ENCODE measurements around the gene MAN2C1.
"Not testable (repeated sequence)": the region's sequence is repeated elsewhere in the genome, so short reads cannot be mapped to it uniquely, and the experiment has no call there.

MAN2C1 gene

GRCh38 chr15:75360856-75361255 lies 7.6 kb downstream of the MAN2C1 start:
- no peak for DNase-seq

DNA sequence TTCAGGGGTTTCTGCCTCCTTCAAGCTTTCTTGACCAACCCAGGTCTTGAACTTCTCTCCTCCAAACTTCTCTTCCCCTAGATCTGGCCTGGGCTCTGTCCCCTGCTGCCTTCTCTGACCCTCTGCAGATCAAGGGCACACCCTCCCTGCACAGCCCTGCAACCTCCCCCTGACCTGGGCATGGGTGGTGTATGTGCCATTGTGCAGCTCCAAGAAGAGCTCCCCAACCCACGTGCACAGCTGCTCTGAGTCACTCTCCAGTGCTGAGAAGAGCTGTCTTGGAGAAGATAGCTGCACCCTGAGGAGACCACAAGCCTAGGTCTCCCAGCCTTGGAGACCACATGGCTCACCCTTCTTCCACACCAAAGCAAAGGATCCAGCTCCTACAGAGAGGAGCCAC lies 8.0 kb downstream of the MAN2C1 start:
- no peak for DNase-seq

DNA sequence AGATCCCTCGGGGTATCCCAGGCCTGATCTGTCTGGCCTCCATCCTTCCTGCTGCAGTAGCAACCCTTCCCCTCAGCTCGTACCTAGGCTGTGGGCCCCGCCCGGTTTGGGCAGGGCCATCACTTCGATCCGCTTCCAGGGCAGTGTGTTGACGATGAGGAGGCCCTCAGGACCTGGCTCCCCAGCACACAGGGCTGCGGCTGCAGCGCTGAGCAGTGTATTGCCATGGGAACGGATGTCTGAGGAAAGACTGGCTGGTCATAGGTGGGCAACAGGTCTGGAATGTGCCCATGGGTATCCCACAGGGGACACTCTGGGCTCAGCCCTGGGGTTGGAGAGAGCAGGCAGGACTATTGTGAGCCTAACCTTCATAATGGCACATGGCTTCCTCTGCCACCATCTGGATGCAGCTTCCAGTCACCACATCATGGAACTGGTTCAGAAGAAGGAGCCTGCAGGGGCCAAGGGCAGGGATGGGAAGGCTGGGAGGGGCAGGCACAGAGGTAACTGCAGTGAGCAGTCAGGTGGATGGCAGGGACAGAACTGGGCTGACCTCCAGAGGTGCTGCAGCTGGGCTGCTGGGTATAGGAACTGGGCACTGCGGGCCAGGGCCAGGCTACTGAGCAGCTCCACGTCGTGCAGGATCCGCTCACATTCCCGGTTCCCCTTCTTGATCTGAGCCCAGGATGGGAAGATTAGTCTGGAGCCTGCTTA lies 8.7 kb downstream of the MAN2C1 start:
- DNase-seq, result no peak

DNA sequence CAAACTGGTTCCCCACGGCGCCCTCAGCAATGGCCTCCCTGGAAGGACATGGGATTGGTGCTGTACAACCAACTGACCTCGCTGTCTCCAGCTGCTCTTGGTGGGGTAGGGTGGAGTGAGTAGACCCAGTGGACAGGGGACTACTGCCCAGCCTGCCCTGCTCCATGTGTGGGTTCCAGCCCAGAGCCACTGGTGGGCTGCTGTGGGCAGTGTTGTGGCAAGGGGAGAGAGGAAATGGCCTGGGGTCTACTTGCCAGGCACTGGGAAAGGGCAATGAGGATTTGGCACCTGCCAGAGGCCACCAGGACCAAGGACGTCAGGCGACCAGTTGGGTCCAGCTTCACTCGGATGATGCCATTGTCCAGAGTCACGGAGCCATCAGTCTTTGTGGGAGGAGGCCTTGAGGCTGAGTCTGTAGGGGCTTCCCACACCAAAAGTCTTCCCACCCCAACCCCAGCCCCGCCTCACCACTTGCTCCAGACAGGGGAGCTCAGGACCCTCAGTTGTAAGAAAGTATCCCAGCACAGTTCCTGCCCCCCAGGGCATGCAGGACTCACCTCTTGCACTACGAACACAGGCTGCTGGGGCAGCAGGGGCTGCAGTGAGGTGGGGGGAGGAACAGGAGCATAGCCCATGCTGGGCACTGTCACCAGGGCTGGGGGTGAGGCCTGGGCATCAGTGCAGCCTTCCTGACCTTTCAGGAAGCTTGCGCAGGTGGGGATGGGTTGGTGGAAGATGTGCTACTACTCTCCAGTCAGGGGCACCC lies 9.5 kb downstream of the MAN2C1 start:
- DNase-seq, result no peak

GRCh38 chr15:75357976-75358673 lies 10.3 kb downstream of the MAN2C1 start:
- no peak for DNase-seq

DNA sequence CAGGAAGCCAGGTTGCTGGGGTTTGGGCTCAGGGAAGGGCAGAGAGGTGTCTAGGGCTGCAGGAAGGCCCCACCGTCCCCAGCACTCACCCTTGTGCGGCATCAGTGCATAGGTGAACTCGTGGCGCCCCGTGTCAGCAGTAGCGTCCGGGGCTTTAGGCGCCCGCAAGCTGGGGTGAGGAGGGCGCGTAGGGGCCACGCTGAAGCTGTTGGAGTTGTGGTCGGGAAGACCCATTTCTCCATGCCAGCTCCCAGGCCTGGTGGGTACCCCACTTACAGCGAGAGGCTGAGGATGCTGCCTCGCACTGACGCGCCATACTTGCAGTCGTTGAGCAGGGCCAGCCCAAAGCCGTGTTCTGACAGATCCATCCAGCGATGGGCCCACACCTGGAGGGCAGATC lies 11.9 kb downstream of the MAN2C1 start:
- DNase-seq, result no peak

DNA sequence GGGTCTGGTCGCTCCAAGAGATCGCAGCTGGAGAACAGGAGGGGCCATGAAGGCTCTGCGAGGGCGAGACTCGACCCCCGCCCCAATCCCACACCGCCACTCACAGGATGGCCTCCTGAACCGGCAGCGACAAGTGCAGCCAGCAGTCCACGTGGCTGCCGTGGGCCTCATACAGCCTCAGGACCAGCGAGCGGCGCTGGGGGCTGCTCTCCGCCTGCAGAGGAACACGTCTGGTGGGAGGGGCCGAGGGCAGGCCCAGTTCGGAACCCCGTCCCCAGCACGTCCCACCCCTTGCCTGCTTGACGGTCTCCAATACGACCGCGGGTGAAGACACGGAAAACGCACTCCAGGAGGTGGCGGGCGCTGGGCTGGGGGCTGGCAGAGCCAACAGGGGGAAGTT lies 12.4 kb downstream of the MAN2C1 start:
- DNase-seq, result no peak

- no peak for DNase-seq
These were observed 13.0 kb downstream of the MAN2C1 start for GRCh38 chr15:75355369-75355768.

DNA sequence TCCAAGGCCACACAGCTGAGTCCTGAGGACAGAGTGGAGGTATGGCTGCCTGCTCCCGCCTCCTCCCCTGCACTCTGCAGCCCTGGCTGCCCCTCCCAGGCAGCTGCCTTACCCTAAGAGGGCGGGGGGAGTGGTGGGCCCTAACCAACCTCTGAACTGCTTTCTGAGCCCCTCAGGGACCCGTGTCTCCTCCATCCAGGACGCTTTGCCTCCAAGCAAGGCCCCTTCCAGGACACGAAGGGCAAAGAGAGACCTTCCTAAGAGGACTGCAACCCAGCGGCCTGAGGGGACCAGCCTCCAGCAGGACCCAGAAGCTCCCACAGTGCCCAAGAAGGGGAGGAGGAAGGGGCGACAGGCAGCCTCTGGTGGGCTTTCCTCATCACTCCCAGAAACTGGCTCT lies 14.0 kb downstream of the MAN2C1 start:
- no peak for DNase-seq

DNA sequence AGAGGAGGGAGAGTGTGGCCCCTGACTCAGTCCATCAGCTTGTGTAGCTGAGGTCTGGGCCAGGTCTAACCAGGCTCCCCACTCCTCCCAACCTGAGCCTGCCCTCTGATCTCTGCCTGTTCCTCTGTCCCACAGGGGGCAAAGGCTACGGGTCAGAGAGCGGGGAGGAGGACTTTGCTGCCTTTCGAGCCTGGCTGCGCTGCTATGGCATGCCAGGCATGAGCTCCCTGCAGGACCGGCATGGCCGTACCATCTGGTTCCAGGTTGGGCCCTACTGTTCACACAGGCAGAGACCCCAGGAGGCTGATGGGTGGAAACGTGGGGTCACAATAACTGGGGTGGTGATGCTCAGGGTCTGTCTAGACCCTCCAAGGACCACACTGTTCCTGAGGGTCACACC lies 14.8 kb downstream of the MAN2C1 start:
- DNase-seq, result no peak

- DNase-seq, result no peak
These were observed 16.0 kb downstream of the MAN2C1 start for GRCh38 chr15:75352186-75353080.

DNA sequence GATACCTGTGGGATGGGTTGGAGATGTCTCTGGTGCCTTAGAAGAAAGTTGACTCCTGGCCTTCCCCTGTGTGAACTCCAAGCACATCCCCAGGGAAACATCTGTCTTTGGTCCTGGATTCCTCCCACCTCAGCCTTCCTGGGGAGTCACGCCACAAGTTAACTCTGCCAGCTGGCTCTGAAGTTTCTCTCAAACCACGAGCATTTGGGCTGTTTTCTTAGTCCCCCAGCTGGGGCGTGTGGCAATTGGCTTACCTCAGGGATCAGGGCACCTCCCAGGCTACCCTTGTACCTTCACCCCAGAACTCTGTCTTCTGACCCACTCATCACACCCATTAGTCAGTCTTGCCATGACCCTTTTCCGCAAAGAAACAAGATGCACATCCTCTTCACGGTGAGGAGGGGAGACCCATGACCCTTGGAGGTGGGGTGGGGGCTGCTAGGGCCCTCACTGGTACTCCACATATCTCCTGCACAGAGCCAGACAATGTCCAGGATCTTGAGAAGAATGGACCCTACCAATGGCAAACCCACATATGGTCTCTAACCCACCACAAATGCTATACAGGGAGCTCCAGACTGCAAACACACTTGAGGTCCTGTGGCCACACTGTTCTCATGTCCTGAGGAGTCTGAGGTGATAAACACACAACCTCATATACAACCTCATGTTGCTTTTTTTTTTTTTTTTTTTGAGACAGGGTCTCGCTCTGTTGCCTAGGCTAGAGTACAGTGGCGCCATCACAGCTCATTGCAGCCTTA lies 17.6 kb downstream of the MAN2C1 start:
- no peak for DNase-seq

GRCh38 chr15:75349851-75350588 lies 18.4 kb downstream of the MAN2C1 start:
- DNase-seq, result peak; percentile 88

- DNase-seq, result not testable (repeated sequence)
These were observed 19.1 kb downstream of the MAN2C1 start for GRCh38 chr15:75349351-75349669.

DNA sequence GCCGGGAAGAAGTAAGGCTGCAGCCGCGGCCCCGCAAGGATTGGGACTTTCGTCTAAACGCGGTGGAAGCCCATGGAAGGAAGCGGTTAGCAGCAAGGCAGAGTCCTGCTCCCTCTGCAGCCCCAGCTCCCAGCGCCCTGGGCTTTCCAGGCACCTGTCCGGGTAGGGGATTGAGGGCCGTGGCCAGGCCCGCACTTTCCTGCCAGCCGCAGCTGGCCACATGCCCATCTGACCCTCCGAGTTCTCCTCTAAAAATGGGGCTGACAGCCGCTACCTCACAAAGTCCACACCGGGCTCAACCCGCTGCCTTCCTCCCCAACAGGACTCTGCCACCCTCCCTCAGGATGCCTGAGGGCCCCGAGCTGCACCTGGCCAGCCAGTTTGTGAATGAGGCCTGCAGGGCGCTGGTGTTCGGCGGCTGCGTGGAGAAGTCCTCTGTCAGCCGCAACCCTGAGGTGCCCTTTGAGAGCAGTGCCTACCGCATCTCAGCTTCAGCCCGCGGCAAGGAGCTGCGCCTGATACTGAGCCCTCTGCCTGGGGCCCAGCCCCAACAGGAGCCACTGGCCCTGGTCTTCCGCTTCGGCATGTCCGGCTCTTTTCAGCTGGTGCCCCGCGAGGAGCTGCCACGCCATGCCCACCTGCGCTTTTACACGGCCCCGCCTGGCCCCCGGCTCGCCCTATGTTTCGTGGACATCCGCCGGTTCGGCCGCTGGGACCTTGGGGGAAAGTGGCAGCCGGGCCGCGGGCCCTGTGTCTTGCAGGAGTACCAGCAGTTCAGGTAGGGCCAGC lies 19.7 kb downstream of the MAN2C1 start:
- no peak for DNase-seq

DNA sequence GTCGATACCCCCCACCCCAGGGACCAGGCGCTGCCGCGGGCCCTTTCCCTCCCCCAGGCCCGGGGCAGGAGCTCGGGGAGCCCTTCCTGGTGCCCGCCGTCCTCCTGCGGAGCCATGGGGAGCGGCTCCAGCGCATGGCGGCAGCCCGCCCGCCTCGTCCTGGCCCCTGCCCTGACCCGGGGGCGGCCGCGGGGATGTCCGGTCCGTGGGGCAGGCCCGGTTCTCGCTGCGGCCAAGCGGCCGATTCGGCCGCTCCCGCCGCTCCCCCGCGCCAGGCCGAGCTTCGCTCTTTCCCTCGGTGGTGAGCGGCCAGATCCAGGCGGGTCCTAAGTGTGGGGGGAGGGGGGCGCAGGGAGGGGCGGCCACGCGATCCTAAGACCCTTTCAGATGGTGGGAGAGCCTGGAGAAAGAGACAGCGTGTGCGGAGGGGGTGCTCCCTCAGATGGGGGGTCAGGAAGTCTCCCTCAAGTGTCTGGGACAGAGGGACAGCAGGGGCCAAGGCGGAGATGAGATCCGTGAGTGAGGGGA lies 20.3 kb downstream of the MAN2C1 start:
- DNase-seq, result no peak

GRCh38 chr15:75347222-75348033 lies 21.0 kb downstream of the MAN2C1 start:
- peak; percentile 54 for DNase-seq

DNA sequence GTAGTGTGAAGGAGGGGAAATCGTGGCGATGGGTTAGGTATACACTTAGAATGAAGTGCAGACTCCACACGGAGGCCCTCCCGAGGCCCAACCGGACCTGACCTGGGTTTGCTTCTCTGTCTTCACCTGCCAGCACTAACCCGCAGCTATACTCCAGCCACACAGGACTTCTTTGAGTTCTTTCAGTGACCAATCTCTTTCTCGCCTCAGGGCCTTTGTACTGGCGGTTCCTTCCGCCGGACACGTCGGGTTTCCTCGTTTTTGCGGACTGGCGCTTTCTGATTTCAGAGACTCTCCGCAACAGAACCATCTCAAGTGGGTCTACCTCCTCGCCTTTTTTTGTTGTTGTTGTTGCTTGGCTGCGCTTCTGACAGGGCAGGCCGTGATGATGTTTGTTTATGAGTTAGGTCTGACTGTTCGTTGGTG lies 21.6 kb downstream of the MAN2C1 start, which contains the start of gene NEIL1:
Gene NEIL1 (plus strand): TSS at position 244 of the 426 bp plus-strand sequence. CDS start 1,867 bp downstream, outside the sequence.
- DNase-seq, result no peak

- DNase-seq, result not testable (repeated sequence)
These were observed 24.5 kb downstream of the MAN2C1 start for GRCh38 chr15:75343953-75344352.
